SK-N-SH treated with all-trans-retinoic acid at 6 μM for 48 hours (cell line): ENCODE measurements around the gene CRAMP1.

Experiments used
- ATAC-seq: fragments of 200-7000 bp; cut with Tn5 transposase; 3 replicates; pipeline ENCODE4 v1.9.1; 2020; ENCODE audit warnings: mild to moderate bottlenecking, moderate library complexity
- ARNTL ChIP-seq: fragments of 450-650 bp; formaldehyde crosslinking; IDR thresholded peaks from 2 replicates; pipeline ENCODE4 v1.5.0; 2020; ENCODE audit warnings: low read depth, mild to moderate bottlenecking, moderate library complexity, borderline replicate concordance
- BACH2 ChIP-seq: fragments of 250-450 bp; sonication (Bioruptor Pico); IDR thresholded peaks from 2 replicates; pipeline ENCODE4 v1.9.0; 2021; ENCODE audit warnings: mild to moderate bottlenecking, borderline replicate concordance
- CREB5 ChIP-seq: fragments of 250-450 bp; sonication (Bioruptor Pico); IDR thresholded peaks from 2 replicates; pipeline ENCODE4 v1.5.1; 2020; ENCODE audit warnings: low read depth, mild to moderate bottlenecking, moderate library complexity
- CSDC2 ChIP-seq: fragments of 250-450 bp; sonication (Bioruptor Pico); IDR thresholded peaks from 2 replicates; pipeline ENCODE4 v1.5.0; 2020; ENCODE audit warnings: mild to moderate bottlenecking, moderate library complexity
- CSRNP3 ChIP-seq: fragments of 250-450 bp; sonication (Bioruptor Pico); IDR thresholded peaks from 2 replicates; pipeline ENCODE4 v1.5.1; 2021; ENCODE audit warnings: mild to moderate bottlenecking, moderate library complexity
- ESRRG ChIP-seq: fragments of 250-450 bp; sonication (Bioruptor Pico); IDR thresholded peaks from 2 replicates; pipeline ENCODE4 v1.6.1; 2021; ENCODE audit warnings: mild to moderate bottlenecking
- GLIS3 ChIP-seq: fragments of 250-450 bp; sonication (Bioruptor Pico); IDR thresholded peaks from 2 replicates; pipeline ENCODE4 v1.5.0; 2020; ENCODE audit warnings: mild to moderate bottlenecking, moderate library complexity
- ISL1 ChIP-seq: fragments of 250-450 bp; sonication (Bioruptor Pico); IDR thresholded peaks from 2 replicates; pipeline ENCODE4 v2.1.2; 2022; ENCODE audit warnings: mild to moderate bottlenecking, moderate library complexity
- OSR1 ChIP-seq: fragments of 250-450 bp; sonication (Bioruptor Pico); IDR thresholded peaks from 2 replicates; pipeline ENCODE4 v1.8.0; 2022; ENCODE audit warnings: moderate library complexity, mild to moderate bottlenecking, inconsistent platforms
- PATZ1 ChIP-seq: fragments of 250-450 bp; sonication (Bioruptor Pico); IDR thresholded peaks from 2 replicates; pipeline ENCODE4 v1.8.0; 2020; ENCODE audit warnings: mild to moderate bottlenecking, moderate library complexity, borderline replicate concordance
- POU6F1 ChIP-seq: fragments of 250-450 bp; sonication (Bioruptor Pico); IDR thresholded peaks from 2 replicates; pipeline ENCODE4 v1.8.0; 2021; ENCODE audit warnings: low read depth, mild to moderate bottlenecking, moderate library complexity, borderline replicate concordance
- PPARA ChIP-seq: fragments of 250-450 bp; sonication (Bioruptor Pico); IDR thresholded peaks from 2 replicates; pipeline ENCODE4 v1.5.0; 2020; ENCODE audit warnings: mild to moderate bottlenecking, borderline replicate concordance
- RARB ChIP-seq: fragments of 250-450 bp; sonication (Bioruptor Pico); IDR thresholded peaks from 2 replicates; pipeline ENCODE4 v1.8.0; 2021; ENCODE audit warnings: mild to moderate bottlenecking, moderate library complexity
- SNAI2 ChIP-seq: fragments of 250-450 bp; sonication (Bioruptor Pico); IDR thresholded peaks from 2 replicates; pipeline ENCODE4 v1.5.0; 2020; ENCODE audit warnings: mild to moderate bottlenecking, moderate library complexity
- TCF4 ChIP-seq: fragments of 250-450 bp; sonication (Bioruptor Pico); IDR thresholded peaks from 2 replicates; pipeline ENCODE4 v1.8.0; 2021; ENCODE audit warnings: mild to moderate bottlenecking, moderate library complexity, borderline replicate concordance
- TOX ChIP-seq: fragments of 250-450 bp; sonication (Bioruptor Pico); IDR thresholded peaks from 2 replicates; pipeline ENCODE4 v1.8.0; 2021; ENCODE audit warnings: mild to moderate bottlenecking, moderate library complexity, borderline replicate concordance
- ZFP3 ChIP-seq: fragments of 250-450 bp; sonication (Bioruptor Pico); IDR thresholded peaks from 2 replicates; pipeline ENCODE4 v1.5.0; 2020; ENCODE audit warnings: mild to moderate bottlenecking, moderate library complexity
- ZFP30 ChIP-seq: fragments of 450-650 bp; formaldehyde crosslinking; IDR thresholded peaks from 2 replicates; pipeline ENCODE4 v1.5.0; 2022; ENCODE audit warnings: mild to moderate bottlenecking, moderate library complexity
- ZNF565 ChIP-seq: fragments of 450-650 bp; formaldehyde crosslinking; conservative IDR thresholded peaks from 2 replicates; pipeline ENCODE4 v1.5.0; 2020; ENCODE audit warnings: low read depth, mild to moderate bottlenecking, moderate library complexity
- ZNF70 ChIP-seq: fragments of 450-650 bp; formaldehyde crosslinking; IDR thresholded peaks from 2 replicates; pipeline ENCODE4 v1.5.0; 2020; ENCODE audit warnings: mild to moderate bottlenecking, moderate library complexity
- ZNF8 ChIP-seq: fragments of 450-650 bp; formaldehyde crosslinking; IDR thresholded peaks from 2 replicates; pipeline ENCODE4 v1.5.0; 2020; ENCODE audit warnings: mild to moderate bottlenecking, moderate library complexity
- TF ChIP-seq, protein P1 (sequence below): fragments of 250-450 bp; sonication (Bioruptor Pico); IDR thresholded peaks from 2 replicates; pipeline ENCODE4 v1.5.0; 2020; ENCODE audit warnings: mild to moderate bottlenecking, moderate library complexity

CRAMP1 gene

GRCh38 chr16:1635070-1635469 lies 22.9 kb downstream of the CRAMP1 start:
- ATAC-seq, result no peak
- TF ChIP-seq CSDC2 (no peak), ZNF8 (no peak), ZFP3 (no peak), ISL1 (CRISPR knock-in tag) (no peak), RARB (CRISPR knock-in tag) (no peak), PATZ1 (CRISPR knock-in tag) (no peak), CSRNP3 (CRISPR knock-in tag) (no peak), CREB5 (CRISPR knock-in tag) (no peak), PPARA (CRISPR knock-in tag) (no peak), ESRRG (no peak), SNAI2 (CRISPR knock-in tag) (no peak), TOX (no peak), ZFP30 (no peak), TCF4 (CRISPR knock-in tag) (no peak), GLIS3 (no peak), ZNF70 (CRISPR knock-in tag) (no peak), OSR1 (no peak), ZNF565 (CRISPR knock-in tag) (no peak)
- TF ChIP-seq, protein P1, sequence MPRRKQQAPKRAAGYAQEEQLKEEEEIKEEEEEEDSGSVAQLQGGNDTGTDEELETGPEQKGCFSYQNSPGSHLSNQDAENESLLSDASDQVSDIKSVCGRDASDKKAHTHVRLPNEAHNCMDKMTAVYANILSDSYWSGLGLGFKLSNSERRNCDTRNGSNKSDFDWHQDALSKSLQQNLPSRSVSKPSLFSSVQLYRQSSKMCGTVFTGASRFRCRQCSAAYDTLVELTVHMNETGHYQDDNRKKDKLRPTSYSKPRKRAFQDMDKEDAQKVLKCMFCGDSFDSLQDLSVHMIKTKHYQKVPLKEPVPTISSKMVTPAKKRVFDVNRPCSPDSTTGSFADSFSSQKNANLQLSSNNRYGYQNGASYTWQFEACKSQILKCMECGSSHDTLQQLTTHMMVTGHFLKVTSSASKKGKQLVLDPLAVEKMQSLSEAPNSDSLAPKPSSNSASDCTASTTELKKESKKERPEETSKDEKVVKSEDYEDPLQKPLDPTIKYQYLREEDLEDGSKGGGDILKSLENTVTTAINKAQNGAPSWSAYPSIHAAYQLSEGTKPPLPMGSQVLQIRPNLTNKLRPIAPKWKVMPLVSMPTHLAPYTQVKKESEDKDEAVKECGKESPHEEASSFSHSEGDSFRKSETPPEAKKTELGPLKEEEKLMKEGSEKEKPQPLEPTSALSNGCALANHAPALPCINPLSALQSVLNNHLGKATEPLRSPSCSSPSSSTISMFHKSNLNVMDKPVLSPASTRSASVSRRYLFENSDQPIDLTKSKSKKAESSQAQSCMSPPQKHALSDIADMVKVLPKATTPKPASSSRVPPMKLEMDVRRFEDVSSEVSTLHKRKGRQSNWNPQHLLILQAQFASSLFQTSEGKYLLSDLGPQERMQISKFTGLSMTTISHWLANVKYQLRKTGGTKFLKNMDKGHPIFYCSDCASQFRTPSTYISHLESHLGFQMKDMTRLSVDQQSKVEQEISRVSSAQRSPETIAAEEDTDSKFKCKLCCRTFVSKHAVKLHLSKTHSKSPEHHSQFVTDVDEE (CRISPR knock-in tag), result no peak

DNA sequence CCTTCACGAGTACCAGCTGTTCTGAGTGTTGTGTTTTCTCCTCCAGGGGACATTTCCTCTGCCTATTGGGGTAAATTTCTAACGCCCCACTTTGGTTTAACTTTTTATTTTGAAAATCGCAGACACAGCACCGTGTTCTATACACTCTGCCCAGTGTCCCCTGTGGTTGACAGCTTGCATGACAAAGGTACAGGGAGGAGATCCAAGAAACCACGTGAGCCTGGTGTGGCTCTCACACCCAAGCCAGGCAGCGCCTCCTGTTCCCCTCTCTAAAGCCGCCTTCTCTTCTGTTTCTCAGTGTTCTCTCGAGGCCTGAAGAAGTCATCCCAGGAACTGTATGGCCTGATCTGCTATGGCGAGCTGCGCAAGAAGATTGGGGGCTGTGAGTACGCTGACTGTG lies 25.4 kb downstream of the CRAMP1 start:
- ATAC-seq, result no peak
- no peak for TF ChIP-seq CSDC2
- no peak for TF ChIP-seq RARB (CRISPR knock-in tag)
- TF ChIP-seq TOX, result no peak
- no peak for TF ChIP-seq ISL1 (CRISPR knock-in tag)
- no peak for TF ChIP-seq PATZ1 (CRISPR knock-in tag)
- no peak for TF ChIP-seq ESRRG
- no peak for TF ChIP-seq POU6F1 (CRISPR knock-in tag)
- no peak for TF ChIP-seq CSRNP3 (CRISPR knock-in tag)
- no peak for TF ChIP-seq ZNF70 (CRISPR knock-in tag)
- no peak for TF ChIP-seq GLIS3
- no peak for TF ChIP-seq TCF4 (CRISPR knock-in tag)
- no peak for TF ChIP-seq ZFP30
- TF ChIP-seq, protein P1 (CRISPR knock-in tag), result no peak
- TF ChIP-seq PPARA (CRISPR knock-in tag), result no peak
- TF ChIP-seq CREB5 (CRISPR knock-in tag), result no peak
- TF ChIP-seq BACH2 (CRISPR knock-in tag), result no peak
- TF ChIP-seq ARNTL, result no peak
- no peak for TF ChIP-seq ZNF8
- no peak for TF ChIP-seq OSR1
